DND-41 (cell line): Measurements from ENCODE around the gene BTN3A1.

Experiments used
- ATAC-seq: fragments of 200-7000 bp; cut with Tn5 transposase; 3 replicates; pipeline ENCODE4 v1.9.1; 2021; ENCODE audit warnings: low read depth; ENCODE audit not compliant: insufficient read depth
- DNase-seq: peaks from one replicate; pipeline ENCODE4 v3.0.0-alpha.2; 2020
- H2AFZ ChIP-seq: 2 replicates; pipeline ENCODE4 v1.6.0; 2012; ENCODE audit warnings: low read depth, low read length
- H3K27ac ChIP-seq: 2 replicates; pipeline ENCODE4 v1.5.1; 2012; ENCODE audit warnings: low read length, inconsistent platforms
- H3K27me3 ChIP-seq: fragments of 200-600 bp; sonication (generic); 2 replicates; pipeline ENCODE4 v1.6.0; 2012; ENCODE audit warnings: low read length, mild to moderate bottlenecking, inconsistent platforms; ENCODE audit not compliant: insufficient read depth, poor library complexity
- H3K36me3 ChIP-seq: 2 replicates; pipeline ENCODE4 v1.5.1; 2012; ENCODE audit warnings: low read length, inconsistent platforms; ENCODE audit not compliant: insufficient read depth
- H3K4me1 ChIP-seq: 2 replicates; pipeline ENCODE4 v1.5.1; 2012; ENCODE audit warnings: mild to moderate bottlenecking, low read length; ENCODE audit not compliant: insufficient read depth
- H3K4me2 ChIP-seq: 2 replicates; pipeline ENCODE4 v1.6.0; 2012; ENCODE audit warnings: mild to moderate bottlenecking, moderate library complexity, low read length, inconsistent platforms; ENCODE audit not compliant: insufficient read depth
- H3K4me3 ChIP-seq, 2 experiments: fragments of 200-600 bp in 1 of 2; shearing (Covaris generic) in 1 of 2; 2 replicates each; pipeline ENCODE4 v1.5.1; 2012 to 2016; ENCODE audit warnings: inconsistent platforms in 2 of 2, low read length in 2 of 2, mild to moderate bottlenecking in 2 of 2, low read depth in 1 of 2, moderate library complexity in 1 of 2
- H3K79me2 ChIP-seq: 2 replicates; pipeline ENCODE4 v1.6.0; 2012; ENCODE audit warnings: low read length, inconsistent platforms; ENCODE audit not compliant: insufficient read depth
- H3K9ac ChIP-seq: 2 replicates; pipeline ENCODE4 v1.6.0; 2012; ENCODE audit warnings: low read depth, mild to moderate bottlenecking, inconsistent platforms, low read length, moderate library complexity
- H3K9me3 ChIP-seq: 2 replicates; pipeline ENCODE4 v1.5.1; 2012; ENCODE audit warnings: low read length, moderate library complexity, mild to moderate bottlenecking, inconsistent platforms; ENCODE audit not compliant: insufficient read depth, severe bottlenecking
- H4K20me1 ChIP-seq: 2 replicates; pipeline ENCODE4 v1.6.0; 2012; ENCODE audit warnings: low read length; ENCODE audit not compliant: insufficient read depth
- EZH2 ChIP-seq: IDR thresholded peaks from 3 replicates; pipeline ENCODE4 v1.6.1; 2012; ENCODE audit warnings: borderline replicate concordance, low read depth, mild to moderate bottlenecking, moderate library complexity, low read length, inconsistent platforms; ENCODE audit not compliant: severe bottlenecking
- TF ChIP-seq, protein P1 (sequence below): IDR thresholded peaks from 2 replicates; pipeline ENCODE4 v1.5.1; 2012; ENCODE audit warnings: borderline replicate concordance, low read length, moderate library complexity, mild to moderate bottlenecking; ENCODE audit not compliant: poor library complexity, severe bottlenecking; ENCODE audit errors: extremely low read depth

BTN3A1 gene

GRCh38 chr6:26454631-26455030 lies 52.6 kb downstream of the BTN3A1 start:
- H3K4me2 ChIP-seq = no peak overlapping the region

GRCh38 chr6:26455357-26455970 lies 53.4 kb downstream of the BTN3A1 start:
- TF ChIP-seq, protein P1, sequence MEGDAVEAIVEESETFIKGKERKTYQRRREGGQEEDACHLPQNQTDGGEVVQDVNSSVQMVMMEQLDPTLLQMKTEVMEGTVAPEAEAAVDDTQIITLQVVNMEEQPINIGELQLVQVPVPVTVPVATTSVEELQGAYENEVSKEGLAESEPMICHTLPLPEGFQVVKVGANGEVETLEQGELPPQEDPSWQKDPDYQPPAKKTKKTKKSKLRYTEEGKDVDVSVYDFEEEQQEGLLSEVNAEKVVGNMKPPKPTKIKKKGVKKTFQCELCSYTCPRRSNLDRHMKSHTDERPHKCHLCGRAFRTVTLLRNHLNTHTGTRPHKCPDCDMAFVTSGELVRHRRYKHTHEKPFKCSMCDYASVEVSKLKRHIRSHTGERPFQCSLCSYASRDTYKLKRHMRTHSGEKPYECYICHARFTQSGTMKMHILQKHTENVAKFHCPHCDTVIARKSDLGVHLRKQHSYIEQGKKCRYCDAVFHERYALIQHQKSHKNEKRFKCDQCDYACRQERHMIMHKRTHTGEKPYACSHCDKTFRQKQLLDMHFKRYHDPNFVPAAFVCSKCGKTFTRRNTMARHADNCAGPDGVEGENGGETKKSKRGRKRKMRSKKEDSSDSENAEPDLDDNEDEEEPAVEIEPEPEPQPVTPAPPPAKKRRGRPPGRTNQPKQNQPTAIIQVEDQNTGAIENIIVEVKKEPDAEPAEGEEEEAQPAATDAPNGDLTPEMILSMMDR = no peak
- no peak for TF ChIP-seq EZH2
- H4K20me1 ChIP-seq = peaks cover 4% of the 10 kb centered on the region
- no peak overlapping the region for H3K4me3 ChIP-seq
- no peak overlapping the region for H3K9ac ChIP-seq
- no peaks in the 10 kb centered on the region for H3K9me3 ChIP-seq
- ATAC-seq (no peak), DNase-seq (no peak)
- peaks cover 17% of the 10 kb centered on the region for H3K36me3 ChIP-seq
- H3K27me3 ChIP-seq = no peaks in the 10 kb centered on the region
- peaks cover 32% of the 10 kb centered on the region for H3K4me1 ChIP-seq
- no peak overlapping the region for H2AFZ ChIP-seq
- H3K4me2 ChIP-seq = no peak overlapping the region
- no peak overlapping the region; the same call in 1 of the 2 replicates for H3K27ac ChIP-seq
- peaks cover 27% of the 10 kb centered on the region for H3K79me2 ChIP-seq

More at GRCh38 chr6:26454631-26455030, 52.6 kb downstream of the BTN3A1 start:
- H3K79me2 ChIP-seq = peaks cover 19% of the 10 kb centered on the region
- no peak overlapping the region for H3K4me3 ChIP-seq
- ATAC-seq (no peak), DNase-seq (no peak)
- no peak overlapping the region for H3K9ac ChIP-seq
- no peaks in the 10 kb centered on the region for H3K27me3 ChIP-seq
- H3K36me3 ChIP-seq = peaks cover 16% of the 10 kb centered on the region
- H3K27ac ChIP-seq = no peak overlapping the region
- peaks cover 24% of the 10 kb centered on the region for H3K4me1 ChIP-seq
- no peaks in the 10 kb centered on the region for H3K9me3 ChIP-seq
- H2AFZ ChIP-seq = no peak overlapping the region
- H4K20me1 ChIP-seq = peaks cover 4% of the 10 kb centered on the region
- TF ChIP-seq EZH2 = no peak

GRCh38 chr6:26457264-26457805 lies 55.3 kb downstream of the BTN3A1 start:
- peaks cover 43% of the 10 kb centered on the region for H3K79me2 ChIP-seq
- H3K9me3 ChIP-seq = no peaks in the 10 kb centered on the region
- H3K4me2 ChIP-seq = peak overlapping the region; percentile 91
- peaks cover 34% of the 10 kb centered on the region for H3K36me3 ChIP-seq
- H2AFZ ChIP-seq = peak overlapping the region; percentile 92
- peak overlapping the region; percentile 86 for H3K9ac ChIP-seq
- H3K27ac ChIP-seq = peak overlapping the region; percentile 96
- no peaks in the 10 kb centered on the region for H3K27me3 ChIP-seq
- peaks cover 43% of the 10 kb centered on the region for H3K4me1 ChIP-seq
- peak overlapping the region; percentile 81 to 92 for H3K4me3 ChIP-seq
- no peak for TF ChIP-seq EZH2
- TF ChIP-seq, protein P1 = no peak
- ATAC-seq (peak; percentile 51), DNase-seq (no peak)
- H4K20me1 ChIP-seq = peaks cover 9% of the 10 kb centered on the region
